IMR-90 (cell line): Measurements from ENCODE around the gene ADGRB3. TPM values are rescaled to one million over a fixed set of nuclear protein-coding genes. Genes with fewer than 3 reads are reported as not detected.

ENCODE experiments used
- ATAC-seq: fragments of 200-7000 bp; cut with Tn5 transposase; 2 replicates; pipeline ENCODE4 v1.9.1; 2020; ENCODE audit warnings: low read depth, mild to moderate bottlenecking, moderate library complexity
- BruUV-seq: library from RNA; stranded (reverse); fragments of 400-500 nt; replicated peaks from 2 replicates; lab custom pipeline; 2021; lab: Mats Ljungman, UMichigan
- CTCF ChIA-PET: fragments of 300-600 bp; formaldehyde crosslinking; extraction: SDS; loops from one replicate; lab custom pipeline; 2021; ENCODE audit warnings: antibody characterized with exemption; lab: Yijun Ruan, JAX
- POLR2A ChIA-PET: fragments of 300-600 bp; sonication (Branson Sonifier 250); formaldehyde crosslinking; loops from one replicate; lab custom pipeline; 2022; ENCODE audit warnings: antibody characterized with exemption; ENCODE audit not compliant: unreplicated experiment; lab: Charles Lee
- DNase-seq: peaks from one replicate; pipeline ENCODE4 v3.0.0; 2013
- H2AFZ ChIP-seq: replicated peaks from 2 replicates; pipeline ENCODE3; 2013; ENCODE audit warnings: low read length, mild to moderate bottlenecking; ENCODE audit not compliant: poor library complexity
- H2AK5ac ChIP-seq: 2 replicates; pipeline ENCODE4 v1.6.1; 2013; ENCODE audit warnings: low read depth, low read length, inconsistent platforms
- H2AK9ac ChIP-seq: replicated peaks from 2 replicates; pipeline ENCODE3; 2013; ENCODE audit warnings: mild to moderate bottlenecking, low read depth, low read length, moderate library complexity; ENCODE audit not compliant: poor library complexity
- H2BK120ac ChIP-seq: 2 replicates; pipeline ENCODE4 v1.6.1; 2013; ENCODE audit warnings: low read depth, low read length, inconsistent platforms
- H2BK15ac ChIP-seq: 3 replicates; pipeline ENCODE4 v1.6.1; 2013; ENCODE audit warnings: low read depth, low read length, inconsistent platforms
- H2BK20ac ChIP-seq: 2 replicates; pipeline ENCODE4 v1.6.1; 2013; ENCODE audit warnings: low read depth, mild to moderate bottlenecking, inconsistent platforms, low read length, moderate library complexity
- H2BK5ac ChIP-seq: 2 replicates; pipeline ENCODE4 v1.6.1; 2013; ENCODE audit warnings: mild to moderate bottlenecking, low read depth, low read length, inconsistent platforms; ENCODE audit not compliant: poor library complexity, severe bottlenecking
- H3K14ac ChIP-seq: replicated peaks from 2 replicates; pipeline ENCODE4 v1.6.1; 2013; ENCODE audit warnings: low read depth, low read length, inconsistent platforms
- H3K18ac ChIP-seq: 2 replicates; pipeline ENCODE4 v1.6.1; 2013; ENCODE audit warnings: low read depth, low read length, control low read depth
- H3K23ac ChIP-seq: 2 replicates; pipeline ENCODE4 v1.6.1; 2013; ENCODE audit warnings: low read depth, low read length, inconsistent platforms
- H3K27ac ChIP-seq: 2 replicates; pipeline ENCODE4 v1.5.1; 2013; ENCODE audit warnings: mild to moderate bottlenecking, control low read depth, low read length; ENCODE audit not compliant: insufficient read depth
- H3K27me3 ChIP-seq: 2 replicates; pipeline ENCODE4 v1.6.1; 2013; ENCODE audit warnings: low read length; ENCODE audit not compliant: control insufficient read depth, insufficient read depth
- H3K36me3 ChIP-seq: 2 replicates; pipeline ENCODE4 v1.6.1; 2013; ENCODE audit warnings: low read length, mixed read lengths; ENCODE audit not compliant: control insufficient read depth, insufficient read depth
- H3K4ac ChIP-seq: 2 replicates; pipeline ENCODE4 v1.6.1; 2013; ENCODE audit warnings: low read depth, low read length, inconsistent platforms
- H3K4me1 ChIP-seq: 2 replicates; pipeline ENCODE4 v1.6.1; 2013; ENCODE audit warnings: low read length, mixed read lengths; ENCODE audit not compliant: control insufficient read depth, insufficient read depth
- H3K4me2 ChIP-seq: 2 replicates; pipeline ENCODE4 v1.6.1; 2013; ENCODE audit warnings: low read depth, mild to moderate bottlenecking, control low read depth, low read length, moderate library complexity
- H3K4me3 ChIP-seq: 2 replicates; pipeline ENCODE4 v1.5.1; 2013; ENCODE audit warnings: low read depth, mild to moderate bottlenecking, control low read depth, low read length, moderate library complexity; ENCODE audit not compliant: insufficient read depth
- H3K56ac ChIP-seq: 2 replicates; pipeline ENCODE4 v1.6.1; 2013; ENCODE audit warnings: low read length, inconsistent platforms; ENCODE audit not compliant: insufficient read depth; ENCODE audit errors: extremely low read depth
- H3K79me1 ChIP-seq, 2 experiments: 2 replicates each; pipeline ENCODE4 v1.6.1; 2013; ENCODE audit warnings: low read length in 2 of 2, inconsistent platforms in 1 of 2, low read depth in 1 of 2
- H3K9ac ChIP-seq: 2 replicates; pipeline ENCODE4 v1.6.1; 2013; ENCODE audit warnings: low read depth, low read length, control low read depth
- H3K9me1 ChIP-seq: 2 replicates; pipeline ENCODE4 v1.6.1; 2013; ENCODE audit warnings: low read length, inconsistent platforms; ENCODE audit not compliant: insufficient read depth
- H3K9me3 ChIP-seq: 2 replicates; pipeline ENCODE4 v1.6.1; 2013; ENCODE audit warnings: low read length; ENCODE audit not compliant: control insufficient read depth, insufficient read depth
- H4K20me1 ChIP-seq: 2 replicates; pipeline ENCODE4 v1.6.1; 2013; ENCODE audit warnings: low read length, inconsistent platforms; ENCODE audit not compliant: insufficient read depth
- H4K5ac ChIP-seq: 2 replicates; pipeline ENCODE4 v1.6.1; 2013; ENCODE audit warnings: mild to moderate bottlenecking, low read depth, low read length, control low read depth
- H4K8ac ChIP-seq, 2 experiments: 2 replicates each; pipeline ENCODE4 v1.6.1; 2013; ENCODE audit warnings: low read depth in 2 of 2, low read length in 2 of 2, control low read depth in 1 of 2, inconsistent platforms in 1 of 2
- H4K91ac ChIP-seq: 2 replicates; pipeline ENCODE4 v1.6.1; 2013; ENCODE audit warnings: low read depth, low read length, inconsistent platforms; ENCODE audit not compliant: insufficient read depth
- BHLHE40 ChIP-seq: fragments of 150-350 bp; IDR thresholded peaks from 2 replicates; pipeline ENCODE4 v1.6.1; 2016; ENCODE audit warnings: mild to moderate bottlenecking, low read depth, low read length
- CEBPB ChIP-seq: IDR thresholded peaks from 2 replicates; pipeline ENCODE4 v1.6.1; 2012; ENCODE audit warnings: low read depth, low read length, improper control_type of control experiment
- CHD1 ChIP-seq: IDR thresholded peaks from 2 replicates; pipeline ENCODE4 v1.6.1; 2012; ENCODE audit warnings: low read depth, low read length, improper control_type of control experiment
- FOS ChIP-seq: fragments of 150-350 bp; IDR thresholded peaks from 2 replicates; pipeline ENCODE4 v1.6.1; 2016; ENCODE audit warnings: low read depth, low read length
- MAFK ChIP-seq: IDR thresholded peaks from 2 replicates; pipeline ENCODE4 v1.6.1; 2012; ENCODE audit warnings: low read depth, low read length, improper control_type of control experiment
- MAZ ChIP-seq: IDR thresholded peaks from 2 replicates; pipeline ENCODE4 v1.6.1; 2012; ENCODE audit warnings: low read depth, mild to moderate bottlenecking, low read length, improper control_type of control experiment, moderate library complexity, borderline replicate concordance
- MXI1 ChIP-seq: IDR thresholded peaks from 2 replicates; pipeline ENCODE4 v1.6.1; 2012; ENCODE audit warnings: low read depth, mild to moderate bottlenecking, low read length, moderate library complexity, borderline replicate concordance
- NFE2L2 ChIP-seq: fragments of 150-350 bp; IDR thresholded peaks from 2 replicates; pipeline ENCODE4 v1.6.1; 2016; ENCODE audit warnings: low read depth, mild to moderate bottlenecking, low read length
- POLR2A ChIP-seq: IDR thresholded peaks from 2 replicates; pipeline ENCODE4 v1.6.1; 2012; ENCODE audit warnings: mild to moderate bottlenecking, low read depth, low read length
- RAD21 ChIP-seq: IDR thresholded peaks from 2 replicates; pipeline ENCODE4 v1.6.1; 2012; ENCODE audit warnings: low read length, improper control_type of control experiment
- RCOR1 ChIP-seq: IDR thresholded peaks from 2 replicates; pipeline ENCODE4 v1.6.1; 2012; ENCODE audit warnings: mild to moderate bottlenecking, low read length, improper control_type of control experiment; ENCODE audit not compliant: insufficient replicate concordance
- RFX5 ChIP-seq: IDR thresholded peaks from 2 replicates; pipeline ENCODE4 v1.8.0; 2012; ENCODE audit warnings: low read depth, mild to moderate bottlenecking, low read length, moderate library complexity
- SMC3 ChIP-seq: fragments of 150-350 bp; IDR thresholded peaks from 2 replicates; pipeline ENCODE4 v1.6.1; 2016; ENCODE audit warnings: low read depth, mild to moderate bottlenecking, antibody characterized with exemption, low read length, moderate library complexity
- WGBS, 2 experiments: methylation state at CpG; one replicate each; pipeline versions ENCODE4 v1.1.5 to v1.1.7; 2013; ENCODE audit warnings: missing lambda C conversion rate in 2 of 2; ENCODE audit not compliant: insufficient read length in 1 of 2; ENCODE audit errors: extremely low coverage in 2 of 2; 5-methylcytosine and 5-hydroxymethylcytosine counted together
- dilution Hi-C: fragments of 300-500 bp; cut with HindIII; formaldehyde crosslinking; loops from one replicate; pipeline ENCODE4 v1.14.3; 2018; ENCODE audit warnings: low sequenced_read_pairs; ENCODE audit not compliant: unreplicated experiment
- in situ Hi-C: fragments of 300-500 bp; cut with MboI; formaldehyde crosslinking; loops from 3 replicates; pipeline ENCODE4 v1.14.3; 2019; ENCODE audit warnings: low sequenced_read_pairs, inconsistent platforms, mixed read lengths
- intact Hi-C: fragments of 100-400 bp; cut with micrococcal nuclease; formaldehyde crosslinking; loops from 2 replicates; pipeline ENCODE4 v1.10.0; 2022
- polyA plus RNA-seq, 3 experiments: library from polyadenylated mRNA; depleted of rRNA; stranded (reverse); fragments of >200 nt; gene quantifications; 2 replicates each; pipeline ENCODE4 v1.2.3, GENCODE V29; 2012; ENCODE audit warnings: low replicate concordance in 1 of 3
- total RNA-seq: library from RNA; depleted of rRNA; stranded (reverse); fragments of >200 nt; gene quantifications from 2 replicates; pipeline ENCODE4 v1.2.3, GENCODE V29; 2012
- TF ChIP-seq, protein P1 (sequence below): fragments of 150-350 bp; IDR thresholded peaks from 2 replicates; pipeline ENCODE4 v1.6.1; 2017; ENCODE audit warnings: mild to moderate bottlenecking, antibody characterized with exemption, low read length, low read depth
- TF ChIP-seq, protein P2 (sequence below): fragments of 150-350 bp; IDR thresholded peaks from 2 replicates; pipeline ENCODE4 v1.6.1; 2016; ENCODE audit warnings: low read depth, mild to moderate bottlenecking, low read length, moderate library complexity, borderline replicate concordance
- TF ChIP-seq, protein P3 (sequence below): conservative IDR thresholded peaks from 2 replicates; pipeline ENCODE4 v1.5.1; 2012; ENCODE audit warnings: mild to moderate bottlenecking, low read depth, low read length, improper control_type of control experiment

Gene ADGRB3
- total and polyA plus RNA-seq, 2 of the 4 experiments (the other 2 are of a cell fraction) = not detected

DNA sequence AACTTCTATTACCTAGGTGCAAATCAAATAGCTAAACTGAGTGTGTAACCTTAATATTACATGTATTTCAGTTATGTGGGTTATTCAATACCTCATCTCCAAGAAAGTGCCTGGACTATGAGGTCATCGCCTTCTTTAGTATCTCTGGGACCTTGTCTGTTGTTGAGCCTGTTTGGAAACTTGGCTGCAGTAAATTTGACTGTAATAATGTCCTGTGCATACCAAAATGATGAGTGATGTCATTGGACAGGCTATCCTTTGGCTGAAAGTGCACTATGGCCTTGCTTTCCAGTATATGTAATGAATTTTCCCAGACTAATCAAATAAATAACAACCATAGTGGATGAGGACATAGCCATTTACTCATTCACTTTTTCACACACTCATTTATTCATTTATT, 455.1 kb downstream of the ADGRB3 start:
- Histone ChIP-seq H3K56ac (no peak overlapping the region), H3K27ac (no peak overlapping the region), H3K4me3 (no peak overlapping the region), H3K9ac (no peak overlapping the region), H4K91ac (no peak overlapping the region), H3K9me1 (no peaks in the 10 kb centered on the region), H4K5ac (no peak overlapping the region), H3K27me3 (no peaks in the 10 kb centered on the region), H3K18ac (no peak overlapping the region), H2AK9ac (no peak overlapping the region), H3K23ac (no peak overlapping the region), H3K9me3 (no peaks in the 10 kb centered on the region), H4K8ac (no peak overlapping the region), H3K4me2 (no peak overlapping the region), H2AK5ac (no peak overlapping the region), H2BK15ac (no peak overlapping the region), H3K14ac (no peak overlapping the region), H2AFZ (no peak overlapping the region), H3K79me1 (no peaks in the 10 kb centered on the region), H4K20me1 (no peaks in the 10 kb centered on the region), H2BK5ac (no peak overlapping the region), H2BK120ac (no peak overlapping the region), H3K4me1 (no peaks in the 10 kb centered on the region), H3K36me3 (no peaks in the 10 kb centered on the region), H2BK20ac (no peak overlapping the region), H3K4ac (no peak overlapping the region)
- TF ChIP-seq MAFK (no peak), CEBPB (no peak), RFX5 (no peak), SMC3 (no peak), BHLHE40 (no peak), CHD1 (no peak), RCOR1 (no peak), POLR2A (no peak), MXI1 (no peak), MAZ (no peak), RAD21 (no peak), FOS (no peak), NFE2L2 (no peak)
- TF ChIP-seq, protein P1, sequence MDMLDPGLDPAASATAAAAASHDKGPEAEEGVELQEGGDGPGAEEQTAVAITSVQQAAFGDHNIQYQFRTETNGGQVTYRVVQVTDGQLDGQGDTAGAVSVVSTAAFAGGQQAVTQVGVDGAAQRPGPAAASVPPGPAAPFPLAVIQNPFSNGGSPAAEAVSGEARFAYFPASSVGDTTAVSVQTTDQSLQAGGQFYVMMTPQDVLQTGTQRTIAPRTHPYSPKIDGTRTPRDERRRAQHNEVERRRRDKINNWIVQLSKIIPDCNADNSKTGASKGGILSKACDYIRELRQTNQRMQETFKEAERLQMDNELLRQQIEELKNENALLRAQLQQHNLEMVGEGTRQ = no peak
- TF ChIP-seq, protein P2, sequence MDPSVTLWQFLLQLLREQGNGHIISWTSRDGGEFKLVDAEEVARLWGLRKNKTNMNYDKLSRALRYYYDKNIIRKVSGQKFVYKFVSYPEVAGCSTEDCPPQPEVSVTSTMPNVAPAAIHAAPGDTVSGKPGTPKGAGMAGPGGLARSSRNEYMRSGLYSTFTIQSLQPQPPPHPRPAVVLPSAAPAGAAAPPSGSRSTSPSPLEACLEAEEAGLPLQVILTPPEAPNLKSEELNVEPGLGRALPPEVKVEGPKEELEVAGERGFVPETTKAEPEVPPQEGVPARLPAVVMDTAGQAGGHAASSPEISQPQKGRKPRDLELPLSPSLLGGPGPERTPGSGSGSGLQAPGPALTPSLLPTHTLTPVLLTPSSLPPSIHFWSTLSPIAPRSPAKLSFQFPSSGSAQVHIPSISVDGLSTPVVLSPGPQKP = no peak
- TF ChIP-seq, protein P3, sequence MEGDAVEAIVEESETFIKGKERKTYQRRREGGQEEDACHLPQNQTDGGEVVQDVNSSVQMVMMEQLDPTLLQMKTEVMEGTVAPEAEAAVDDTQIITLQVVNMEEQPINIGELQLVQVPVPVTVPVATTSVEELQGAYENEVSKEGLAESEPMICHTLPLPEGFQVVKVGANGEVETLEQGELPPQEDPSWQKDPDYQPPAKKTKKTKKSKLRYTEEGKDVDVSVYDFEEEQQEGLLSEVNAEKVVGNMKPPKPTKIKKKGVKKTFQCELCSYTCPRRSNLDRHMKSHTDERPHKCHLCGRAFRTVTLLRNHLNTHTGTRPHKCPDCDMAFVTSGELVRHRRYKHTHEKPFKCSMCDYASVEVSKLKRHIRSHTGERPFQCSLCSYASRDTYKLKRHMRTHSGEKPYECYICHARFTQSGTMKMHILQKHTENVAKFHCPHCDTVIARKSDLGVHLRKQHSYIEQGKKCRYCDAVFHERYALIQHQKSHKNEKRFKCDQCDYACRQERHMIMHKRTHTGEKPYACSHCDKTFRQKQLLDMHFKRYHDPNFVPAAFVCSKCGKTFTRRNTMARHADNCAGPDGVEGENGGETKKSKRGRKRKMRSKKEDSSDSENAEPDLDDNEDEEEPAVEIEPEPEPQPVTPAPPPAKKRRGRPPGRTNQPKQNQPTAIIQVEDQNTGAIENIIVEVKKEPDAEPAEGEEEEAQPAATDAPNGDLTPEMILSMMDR = no peak
- intact Hi-C loops = no loop called here
- POLR2A ChIA-PET = no interaction called here
- ATAC-seq (peak; percentile 32; the same call in 1 of the 2 replicates), DNase-seq (peak; percentile 61)
- no CpG with 5 or more reads among the region's 1 CpG for WGBS, 2 experiments
- BruUV-seq = no TSS peak
- CTCF ChIA-PET = interaction anchor here (1.3 kb wide), 1 partner anchor 30 kb away, joined by 3 read pairs; no protein-coding TSS in a partner anchor
- in situ Hi-C loops = no loop called here
- dilution Hi-C loops = no loop called here
